Activated T-cell treated with anti-CD3 and anti-CD28 coated beads, Interleukin-2, amount 50 U/mL, for 48 hours (primary cell): ENCODE data around the gene MAGI3.
"Not testable (repeated sequence)": the region's sequence is repeated elsewhere in the genome, so short reads cannot be mapped to it uniquely, and the experiment has no call there.

Experiments
- DNase-seq, 2 experiments: peaks; one replicate each; pipeline ENCODE4 v3.0.0-alpha.2; 2020

Gene MAGI3

DNA sequence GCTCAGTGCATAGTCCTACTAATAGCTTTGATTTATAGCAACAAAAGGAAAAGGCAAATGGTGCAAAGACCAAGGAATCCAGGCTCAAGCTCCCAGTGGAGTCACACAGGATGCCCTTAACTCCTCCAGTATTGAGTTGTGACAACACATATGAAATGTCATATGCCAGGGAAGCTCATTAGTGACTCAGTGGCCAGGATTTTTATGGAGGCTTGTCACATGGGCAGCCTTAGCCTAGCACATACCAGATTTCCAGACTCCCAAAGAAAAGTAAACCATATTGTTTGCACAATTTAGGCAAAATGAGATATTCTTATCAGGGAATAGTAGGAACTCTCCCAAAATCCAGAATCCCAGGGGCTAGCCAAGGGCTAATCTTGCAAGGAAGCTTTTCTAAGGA lies 129.2 kb downstream of the MAGI3 start:
- no peak for DNase-seq

DNA sequence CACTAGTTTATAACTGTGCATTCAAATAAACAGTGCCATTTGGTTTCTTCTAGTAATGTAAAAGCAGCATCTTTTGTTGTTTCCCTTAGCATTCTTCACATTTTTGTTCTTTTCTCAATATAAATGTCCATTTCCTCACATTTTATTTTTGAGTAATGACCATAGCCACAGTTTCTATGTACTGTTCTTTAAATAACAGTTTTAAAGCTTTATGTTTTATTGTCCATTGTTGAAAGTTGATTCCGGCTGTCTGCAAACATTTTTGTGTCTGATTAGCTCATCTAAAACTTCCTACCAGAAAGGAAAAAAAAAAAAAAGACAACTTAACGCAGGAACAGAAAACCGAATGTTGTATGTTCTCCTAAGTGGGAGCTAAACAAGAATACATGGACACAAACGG lies 139.7 kb downstream of the MAGI3 start:
- DNase-seq, result no peak

DNA sequence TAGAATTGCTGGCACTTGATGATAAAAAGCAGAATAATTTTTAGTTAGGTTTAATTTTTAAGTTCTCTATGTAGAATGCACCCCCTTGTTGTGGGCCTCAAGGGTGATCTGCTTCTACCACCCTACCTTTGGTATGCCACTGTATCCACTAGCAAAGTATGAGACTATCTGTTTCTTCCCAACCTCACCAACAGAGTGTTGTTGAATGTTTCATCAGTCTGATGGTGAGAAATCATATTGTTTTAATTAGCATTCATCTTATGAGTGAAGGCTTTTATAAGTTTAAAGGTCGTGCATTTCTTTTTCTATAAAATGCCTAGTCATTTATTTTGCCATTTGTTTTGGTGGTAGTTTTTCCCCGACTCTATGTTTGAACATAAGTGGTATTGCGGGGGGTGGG lies 141.0 kb downstream of the MAGI3 start:
- no peak for DNase-seq

- no peak for DNase-seq
These were observed 142.7 kb downstream of the MAGI3 start for GRCh38 chr1:113533061-113533460.

DNA sequence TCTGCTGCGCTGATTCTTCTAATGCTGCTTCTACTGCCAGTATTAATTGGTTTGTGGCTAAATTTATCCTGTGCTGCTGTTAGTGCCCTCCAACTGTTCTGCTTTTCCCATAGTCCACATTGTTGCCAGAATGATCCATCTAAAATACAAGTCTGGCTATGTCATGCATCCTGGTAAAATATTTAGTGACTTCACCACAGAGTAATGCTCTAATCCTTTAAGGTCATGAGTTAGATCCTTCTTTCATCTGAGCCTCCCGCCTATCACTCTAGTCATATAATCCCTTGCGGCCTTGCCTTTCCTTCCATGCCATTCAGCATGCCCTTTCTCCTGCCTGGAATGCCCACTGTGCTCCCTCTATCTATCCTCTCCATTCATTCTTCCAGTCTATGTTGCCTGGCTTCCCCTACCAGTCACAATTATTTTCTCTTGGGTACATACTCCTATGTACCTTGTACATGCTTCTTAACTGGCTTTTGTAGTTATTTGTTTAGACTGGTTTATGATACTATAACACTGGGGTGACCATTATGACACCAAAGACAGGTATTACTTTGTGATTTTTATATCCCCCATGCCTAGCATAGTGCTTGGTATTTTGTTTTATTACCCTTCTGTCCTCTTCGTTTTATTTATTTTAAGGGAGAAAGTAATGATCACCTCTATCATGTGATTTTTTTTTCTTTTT lies 144.0 kb downstream of the MAGI3 start:
- DNase-seq, result no peak

- DNase-seq, result no peak
These were observed 144.6 kb downstream of the MAGI3 start for GRCh38 chr1:113534875-113535274.

DNA sequence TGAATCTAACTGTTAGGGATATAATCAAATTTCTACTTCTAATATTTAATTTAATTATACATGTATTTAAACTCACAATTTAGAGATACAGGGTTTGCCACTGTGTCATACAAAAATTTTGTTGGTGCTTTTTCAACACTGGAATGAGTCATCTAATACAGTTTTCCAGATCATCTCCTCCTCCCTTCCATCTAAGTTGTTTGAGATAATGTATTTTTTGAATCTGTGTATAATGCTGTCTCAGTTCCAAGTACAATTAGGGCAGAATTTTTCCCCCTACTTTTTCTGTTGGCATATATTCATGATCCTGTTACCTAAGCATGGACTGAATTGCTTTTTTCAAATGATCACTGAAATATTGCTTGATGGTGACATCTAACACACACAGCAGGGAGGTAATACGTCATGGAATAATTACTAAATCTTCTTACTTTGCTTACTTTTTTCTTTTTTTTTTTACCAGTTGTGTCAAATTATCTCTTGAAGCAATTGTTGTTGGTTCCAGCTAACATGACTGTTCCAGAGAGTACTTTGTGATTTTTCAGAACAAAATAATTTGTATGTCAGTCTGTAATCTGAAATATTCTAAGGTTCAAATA lies 146.0 kb downstream of the MAGI3 start:
- no peak for DNase-seq

- no peak for DNase-seq
These were observed 147.9 kb downstream of the MAGI3 start for GRCh38 chr1:113538225-113538624.

DNA sequence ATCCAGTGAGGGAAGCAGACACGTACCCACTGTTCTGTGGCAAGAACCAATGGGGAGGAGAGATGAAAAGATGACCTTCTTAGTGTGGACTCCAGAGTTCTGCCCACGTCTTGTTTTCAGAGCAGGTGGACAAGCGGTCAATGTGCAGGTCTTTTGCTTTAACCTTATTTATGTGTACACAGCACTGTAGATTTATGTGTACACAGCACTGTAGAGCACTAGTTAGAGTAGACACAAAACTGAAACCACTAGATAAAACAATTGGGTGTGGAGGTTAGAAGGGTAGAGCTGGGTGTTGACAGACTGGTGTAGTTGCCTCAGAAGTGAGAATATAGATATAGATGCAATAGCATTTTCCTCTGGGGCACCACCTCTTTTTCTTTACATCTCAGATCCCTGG lies 150.0 kb downstream of the MAGI3 start:
- no peak for DNase-seq

GRCh38 chr1:113541106-113541505 lies 150.8 kb downstream of the MAGI3 start:
- no peak for DNase-seq

DNA sequence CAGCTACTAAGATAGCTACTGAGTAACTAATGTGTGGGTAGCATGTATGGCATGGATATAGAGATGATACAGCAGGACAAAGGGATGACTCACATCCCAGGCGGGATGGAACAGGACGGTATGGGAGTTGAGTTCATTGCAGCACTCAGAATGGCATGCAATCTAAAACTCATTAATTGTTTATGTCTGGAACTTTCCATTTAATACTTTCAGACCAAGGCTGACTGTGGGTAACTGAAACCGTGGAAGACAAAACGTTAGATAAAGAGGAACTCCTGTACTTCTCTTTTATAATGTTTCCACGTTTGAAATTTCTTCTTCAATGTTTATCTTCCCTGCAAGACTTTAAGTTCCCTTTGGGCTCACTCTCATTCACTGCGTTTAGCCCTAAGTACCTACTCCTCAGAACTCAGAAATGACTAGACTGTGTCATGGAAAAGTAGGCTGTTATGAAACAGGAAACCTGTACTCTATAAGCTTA lies 151.9 kb downstream of the MAGI3 start:
- DNase-seq, result no peak

- DNase-seq, result no peak
These were observed 152.8 kb downstream of the MAGI3 start for GRCh38 chr1:113543110-113543509.

GRCh38 chr1:113545210-113545609 lies 154.9 kb downstream of the MAGI3 start:
- no peak for DNase-seq

GRCh38 chr1:113545626-113546025 lies 155.3 kb downstream of the MAGI3 start:
- DNase-seq, result no peak

DNA sequence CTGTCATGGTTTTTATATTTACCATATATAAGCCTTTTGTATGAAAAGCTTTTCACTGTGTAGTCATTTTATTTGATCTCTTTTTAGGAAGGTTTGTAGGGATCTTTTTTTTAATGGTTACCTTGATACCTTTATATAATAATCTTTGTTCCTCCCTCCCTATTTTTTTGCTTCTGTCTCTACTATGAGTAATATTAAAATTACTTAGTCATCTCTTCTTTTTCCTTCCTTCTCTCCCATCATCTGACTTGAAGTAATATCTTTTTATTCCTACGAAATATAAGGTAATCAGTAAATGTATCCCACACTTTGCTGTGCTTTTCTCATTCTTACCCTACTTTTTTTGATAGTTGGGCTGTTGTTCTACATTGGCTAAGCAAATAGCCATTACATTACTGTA lies 161.4 kb downstream of the MAGI3 start:
- no peak for DNase-seq

GRCh38 chr1:113552244-113552643 lies 161.9 kb downstream of the MAGI3 start:
- no peak for DNase-seq

DNA sequence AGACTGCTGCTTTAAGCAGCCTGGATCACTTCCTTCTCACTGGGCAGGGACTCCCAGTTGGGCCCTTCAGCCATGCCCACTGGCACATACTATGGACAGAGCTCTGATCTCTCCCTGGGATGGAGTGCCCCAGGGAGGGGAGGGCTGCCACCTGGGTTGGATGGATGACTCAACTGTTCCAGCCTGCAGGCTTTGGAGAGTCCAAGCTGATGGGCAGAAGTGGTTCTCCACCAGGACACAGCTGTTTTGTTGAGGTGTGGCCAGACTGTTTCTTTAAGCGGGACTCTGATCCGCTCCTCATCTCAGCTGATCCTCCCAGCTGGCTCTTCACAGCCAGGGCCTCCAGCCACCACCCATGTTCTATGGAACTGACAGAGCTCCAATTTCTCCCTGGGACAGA lies 166.9 kb downstream of the MAGI3 start:
- no peak for DNase-seq

GRCh38 chr1:113565621-113566020 lies 175.3 kb downstream of the MAGI3 start:
- DNase-seq, result no peak

DNA sequence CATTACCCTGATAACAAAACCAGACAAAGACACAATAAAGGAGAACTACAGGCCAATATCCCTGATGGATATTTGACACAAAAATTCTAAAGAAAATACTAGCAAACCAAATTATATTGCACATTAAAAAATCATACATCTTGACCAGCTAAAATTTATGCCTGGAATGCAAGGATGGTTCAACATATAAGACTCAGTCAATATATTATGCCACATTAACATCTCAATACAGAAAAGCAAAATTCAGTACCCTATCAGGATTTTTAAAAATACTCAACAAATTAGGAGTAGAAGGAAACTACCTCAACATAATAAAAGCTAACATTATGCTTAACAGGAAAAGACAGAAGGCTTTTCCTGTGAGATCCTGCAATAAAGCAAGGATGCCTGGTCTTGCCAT lies 177.1 kb downstream of the MAGI3 start:
- DNase-seq, result no peak

DNA sequence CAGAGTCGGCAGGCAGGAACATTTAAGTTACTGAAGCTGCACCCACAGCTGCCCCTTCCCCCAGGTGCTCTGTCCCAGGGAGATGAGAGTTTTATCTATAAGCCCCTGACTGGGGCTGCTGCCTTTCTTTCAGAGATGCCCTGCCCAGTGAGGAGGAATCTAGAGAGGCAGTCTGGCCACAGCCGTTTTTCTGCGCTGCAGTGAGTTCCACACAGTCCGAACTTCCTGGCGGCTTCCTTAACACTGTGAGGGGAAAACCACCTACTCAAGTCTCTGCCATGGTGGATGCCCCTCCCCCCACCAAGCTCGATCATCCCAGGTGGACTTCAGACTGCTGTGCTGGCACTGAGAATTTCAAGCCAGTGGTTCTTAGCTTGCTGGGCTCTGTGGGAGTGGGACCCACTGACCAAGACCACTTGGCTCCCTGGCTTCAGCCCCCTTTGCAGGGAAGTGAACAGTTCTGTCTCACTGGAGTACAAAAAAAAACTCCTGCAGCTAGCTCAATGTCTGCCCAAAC lies 185.5 kb downstream of the MAGI3 start:
- DNase-seq, result not testable (repeated sequence)

DNA sequence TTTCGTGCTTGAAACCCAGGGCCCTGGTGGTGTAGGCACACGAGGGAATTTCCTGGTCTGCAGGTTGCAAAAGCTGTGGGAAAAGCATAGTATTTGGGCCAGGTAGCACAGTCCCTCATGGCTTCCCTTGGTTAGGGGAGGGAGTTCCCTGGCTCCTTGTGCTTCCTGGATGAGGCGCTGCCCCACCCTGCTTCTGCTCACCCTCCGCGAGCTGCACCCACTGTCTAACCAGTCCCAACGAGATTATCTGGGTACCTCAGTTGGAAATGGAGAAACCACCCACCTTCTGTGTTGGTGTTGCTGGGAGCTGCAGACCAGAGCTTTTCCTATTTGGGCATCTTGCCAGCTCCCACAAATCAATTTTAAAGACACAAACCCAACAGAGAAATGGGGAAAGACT lies 186.0 kb downstream of the MAGI3 start:
- no peak for DNase-seq

DNA sequence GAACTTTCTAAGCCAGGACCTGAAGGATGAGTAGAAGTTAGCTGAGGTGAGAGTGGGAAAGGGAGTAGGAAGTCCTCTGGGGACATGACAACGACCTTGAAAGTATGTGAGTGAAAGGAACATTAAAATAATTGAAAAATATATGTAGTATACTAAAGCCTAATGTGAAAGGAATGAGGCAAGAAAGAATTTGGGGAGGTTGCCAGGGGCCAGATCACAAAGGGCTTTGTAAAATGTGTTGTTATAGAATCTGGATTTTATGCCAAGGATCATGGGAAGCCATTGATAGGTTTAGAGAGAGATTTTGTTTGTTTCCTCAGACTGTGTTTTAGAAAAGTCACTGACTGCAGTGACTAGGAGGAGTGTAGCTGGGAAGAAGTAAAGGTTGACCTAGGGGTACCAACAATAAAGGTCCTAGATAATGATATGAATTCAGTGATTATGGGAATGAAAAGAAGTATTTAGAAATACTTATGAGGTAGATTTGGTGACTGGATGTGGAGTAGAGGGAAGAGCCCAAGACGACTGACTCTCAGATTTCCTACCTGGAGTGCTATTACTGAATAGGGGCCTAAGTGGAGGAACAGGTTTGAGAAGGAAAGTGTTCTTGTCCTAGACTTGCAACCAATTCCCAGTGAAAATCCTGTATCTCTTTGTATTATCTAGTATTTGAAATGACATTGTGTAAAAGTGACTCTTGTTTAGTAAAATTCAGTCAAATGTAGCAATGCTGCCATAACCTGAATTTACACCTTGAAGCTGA lies 189.1 kb downstream of the MAGI3 start:
- no peak for DNase-seq

DNA sequence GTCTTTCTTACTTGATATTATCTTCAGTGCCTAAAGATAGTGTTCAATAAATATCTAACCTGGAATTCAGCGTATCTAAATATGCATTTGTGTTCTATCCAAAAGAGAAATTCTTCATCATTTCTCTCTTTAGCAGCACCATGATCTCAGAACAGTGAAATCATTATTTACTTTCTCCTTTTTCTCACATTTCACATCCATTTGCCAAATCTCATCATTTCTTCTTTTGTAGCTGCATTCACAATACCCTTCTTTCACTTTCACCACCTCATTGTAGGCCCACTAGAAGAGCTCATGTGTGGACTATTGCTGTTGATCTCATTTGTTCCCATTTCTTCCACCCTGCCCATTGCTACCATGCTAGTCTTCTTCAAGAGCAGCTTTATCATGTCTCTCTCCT lies 191.0 kb downstream of the MAGI3 start:
- DNase-seq, result no peak

DNA sequence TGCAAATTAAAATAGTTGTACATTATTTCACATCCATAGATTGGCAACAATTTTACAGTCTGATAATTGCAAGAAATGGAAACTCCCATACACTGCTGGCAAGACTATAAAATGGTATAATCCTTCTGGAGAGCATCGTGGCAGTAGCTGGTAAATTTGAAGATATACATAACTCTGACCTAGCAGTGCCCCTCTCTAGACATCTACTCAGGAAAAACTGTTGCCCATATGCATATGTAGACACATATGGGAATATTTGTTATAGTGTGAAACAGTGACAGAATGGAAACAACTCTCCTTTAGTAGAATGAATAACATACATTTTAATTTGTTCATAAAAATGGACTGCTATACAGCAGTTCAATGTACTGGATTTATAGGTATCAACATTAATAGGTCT lies 191.8 kb downstream of the MAGI3 start:
- no peak for DNase-seq
